ENCODE results near the gene TTC17. TPM values are rescaled to one million over a fixed set of nuclear protein-coding genes. Genes with fewer than 3 reads are reported as not detected.
"Not testable (repeated sequence)": the region's sequence is repeated elsewhere in the genome, so short reads cannot be mapped to it uniquely, and the experiment has no call there.

TTC17 gene
- polyA plus RNA-seq, 3 donors = 34.7 to 82.5 (median 40.8) TPM

DNA sequence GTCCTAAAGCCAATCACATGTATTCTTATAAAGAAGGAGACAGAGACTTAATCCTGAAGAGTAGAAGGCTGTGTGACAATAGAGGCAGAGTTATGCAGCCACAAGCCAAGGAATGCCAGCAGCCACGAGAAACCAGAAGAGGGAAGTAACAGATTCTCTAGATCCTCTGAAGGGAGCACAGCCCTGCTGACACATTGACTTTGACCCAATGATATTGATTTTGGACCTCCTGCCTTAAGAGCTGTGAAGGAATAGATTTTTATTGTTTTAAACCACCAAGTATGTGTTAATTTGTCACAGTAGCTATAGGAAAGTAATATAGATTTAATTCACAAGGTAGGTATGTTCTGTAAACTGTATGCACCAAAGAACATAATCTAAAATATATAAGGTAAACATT is 103.6 kb downstream of the TTC17 start:
- intact Hi-C loops (cut with micrococcal nuclease) = no loop called here

DNA sequence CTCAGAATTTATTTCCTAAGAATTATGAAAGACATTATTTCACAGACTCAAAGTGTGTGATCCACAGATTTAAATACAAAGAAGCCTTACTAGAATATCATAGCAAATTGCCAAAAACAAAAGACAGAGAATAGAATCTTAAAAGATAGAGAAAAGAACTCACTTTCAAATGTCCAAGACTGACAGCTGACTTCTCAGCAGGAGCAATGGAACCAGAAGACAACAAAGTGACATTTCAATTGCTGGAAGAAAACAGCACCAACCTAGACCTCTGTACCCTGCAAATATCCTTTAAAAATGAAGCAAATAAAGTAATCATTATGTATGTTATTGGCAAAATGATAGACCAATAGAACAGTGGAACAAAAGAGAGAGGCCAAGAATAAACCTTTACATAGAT is 109.2 kb downstream of the TTC17 start:
- Mint-ChIP-seq H3K4me3 (no peak overlapping the region), H3K27ac (no peak overlapping the region), H3K9me3 (peaks cover 16 to 47% (median 26%) of the 10 kb centered on the region in 7 donors), H3K27me3 (ENCODE audit: low read depth in 3 of 3) (no peaks in the 10 kb centered on the region), H3K4me1 (no peaks in the 10 kb centered on the region), H3K36me3 (peaks cover 49 to 55% of the 10 kb centered on the region in 2 donors)
- intact Hi-C loops (cut with micrococcal nuclease) = no loop called here
- H3K4me3 ChIP-seq (replicated peaks in 1 of 3; ENCODE audit: low read depth in 2 of 3, low read length in 3 of 3) = no peak overlapping the region
- TF ChIP-seq, protein P1, sequence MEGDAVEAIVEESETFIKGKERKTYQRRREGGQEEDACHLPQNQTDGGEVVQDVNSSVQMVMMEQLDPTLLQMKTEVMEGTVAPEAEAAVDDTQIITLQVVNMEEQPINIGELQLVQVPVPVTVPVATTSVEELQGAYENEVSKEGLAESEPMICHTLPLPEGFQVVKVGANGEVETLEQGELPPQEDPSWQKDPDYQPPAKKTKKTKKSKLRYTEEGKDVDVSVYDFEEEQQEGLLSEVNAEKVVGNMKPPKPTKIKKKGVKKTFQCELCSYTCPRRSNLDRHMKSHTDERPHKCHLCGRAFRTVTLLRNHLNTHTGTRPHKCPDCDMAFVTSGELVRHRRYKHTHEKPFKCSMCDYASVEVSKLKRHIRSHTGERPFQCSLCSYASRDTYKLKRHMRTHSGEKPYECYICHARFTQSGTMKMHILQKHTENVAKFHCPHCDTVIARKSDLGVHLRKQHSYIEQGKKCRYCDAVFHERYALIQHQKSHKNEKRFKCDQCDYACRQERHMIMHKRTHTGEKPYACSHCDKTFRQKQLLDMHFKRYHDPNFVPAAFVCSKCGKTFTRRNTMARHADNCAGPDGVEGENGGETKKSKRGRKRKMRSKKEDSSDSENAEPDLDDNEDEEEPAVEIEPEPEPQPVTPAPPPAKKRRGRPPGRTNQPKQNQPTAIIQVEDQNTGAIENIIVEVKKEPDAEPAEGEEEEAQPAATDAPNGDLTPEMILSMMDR (IDR thresholded peaks at IDR 0.05) = no peak
- H2AFZ ChIP-seq (ENCODE audit: insufficient read depth, low read depth, low read length, poor library complexity, severe bottlenecking) = no peak overlapping the region
- H3K36me3 ChIP-seq (replicated peaks in 1 of 2; ENCODE audit: control insufficient read depth in 1 of 2, insufficient read depth in 2 of 2, low read length in 2 of 2) = peaks cover 16 to 52% of the 10 kb centered on the region in 2 donors
- no peaks in the 10 kb centered on the region for H4K20me1 ChIP-seq (ENCODE audit: insufficient read depth, low read length)
- H3K4me1 ChIP-seq (ENCODE audit: control insufficient read depth in 1 of 2, insufficient read depth in 2 of 2, low read length in 2 of 2) = no peaks in the 10 kb centered on the region
- no peaks in the 10 kb centered on the region for H3K79me2 ChIP-seq (ENCODE audit: insufficient read depth, low read length)
- H3K9ac ChIP-seq (ENCODE audit: insufficient read depth, low read length, poor library complexity, severe bottlenecking) = no peak overlapping the region
- H3K9me3 ChIP-seq (replicated peaks in 1 of 2; ENCODE audit: control insufficient read depth in 1 of 2, insufficient read depth in 1 of 2, low read length in 2 of 2) = peaks cover 10 to 42% of the 10 kb centered on the region in 2 donors
- H3K4me2 ChIP-seq (replicated peaks; ENCODE audit: extremely low read depth, low read length, poor library complexity, severe bottlenecking) = no peak overlapping the region
- DNase-seq = no peak
- H3K27ac ChIP-seq (ENCODE audit: low read depth in 1 of 2, low read length in 2 of 2) = no peak overlapping the region
- H3K27me3 ChIP-seq (ENCODE audit: control insufficient read depth in 2 of 2, insufficient read depth in 2 of 2, low read length in 2 of 2) = no peaks in the 10 kb centered on the region

More for the DNA sequence above, 103.6 kb downstream of the TTC17 start:
- Histone ChIP-seq H3K9me3 (replicated peaks in 1 of 2; ENCODE audit: control insufficient read depth in 1 of 2, insufficient read depth in 1 of 2, low read length in 2 of 2) (peaks cover 8 to 30% of the 10 kb centered on the region in 2 donors), H3K27me3 (ENCODE audit: control insufficient read depth in 2 of 2, insufficient read depth in 2 of 2, low read length in 2 of 2) (no peaks in the 10 kb centered on the region), H3K4me3 (replicated peaks in 1 of 3; ENCODE audit: low read depth in 2 of 3, low read length in 3 of 3) (no peak overlapping the region), H2AFZ (ENCODE audit: insufficient read depth, low read depth, low read length, poor library complexity, severe bottlenecking) (no peak overlapping the region), H3K27ac (ENCODE audit: low read depth in 1 of 2, low read length in 2 of 2) (no peak overlapping the region), H3K36me3 (replicated peaks in 1 of 2; ENCODE audit: control insufficient read depth in 1 of 2, insufficient read depth in 2 of 2, low read length in 2 of 2) (peaks cover 58 to 97% of the 10 kb centered on the region in 2 donors), H4K20me1 (ENCODE audit: insufficient read depth, low read length) (no peaks in the 10 kb centered on the region), H3K4me2 (replicated peaks; ENCODE audit: extremely low read depth, low read length, poor library complexity, severe bottlenecking) (no peak overlapping the region), H3K9ac (ENCODE audit: insufficient read depth, low read length, poor library complexity, severe bottlenecking) (no peak overlapping the region), H3K4me1 (ENCODE audit: control insufficient read depth in 1 of 2, insufficient read depth in 2 of 2, low read length in 2 of 2) (no peaks in the 10 kb centered on the region), H3K79me2 (ENCODE audit: insufficient read depth, low read length) (no peaks in the 10 kb centered on the region)
- Mint-ChIP-seq H3K36me3 (peaks cover 83 to 96% of the 10 kb centered on the region in 2 donors), H3K27ac (no peak overlapping the region), H3K9me3 (peaks cover 8 to 37% (median 25%) of the 10 kb centered on the region in 7 donors), H3K4me1 (no peaks in the 10 kb centered on the region), H3K27me3 (ENCODE audit: low read depth in 3 of 3) (no peaks in the 10 kb centered on the region), H3K4me3 (no peak overlapping the region)
- 75% methylated on average over 1 of the region's 1 CpG for WGBS (ENCODE audit: insufficient coverage)
- DNase-seq = no peak
- TF ChIP-seq, protein P1 (IDR thresholded peaks at IDR 0.05) = no peak

GRCh38 chr11:43477491-43477890 is 118.8 kb downstream of the TTC17 start:
- H3K4me1 Mint-ChIP-seq; H3K4me3 Mint-ChIP-seq; H3K27ac ChIP-seq (ENCODE audit: low read depth in 1 of 2, low read length in 2 of 2); intact Hi-C loops (cut with micrococcal nuclease); H3K9ac ChIP-seq (ENCODE audit: insufficient read depth, low read length, poor library complexity, severe bottlenecking); H3K36me3 ChIP-seq (replicated peaks in 1 of 2; ENCODE audit: control insufficient read depth in 1 of 2, insufficient read depth in 2 of 2, low read length in 2 of 2); DNase-seq; H3K4me2 ChIP-seq (replicated peaks; ENCODE audit: extremely low read depth, low read length, poor library complexity, severe bottlenecking); H4K20me1 ChIP-seq (ENCODE audit: insufficient read depth, low read length); H3K4me3 ChIP-seq (replicated peaks in 1 of 3; ENCODE audit: low read depth in 2 of 3, low read length in 3 of 3); H3K79me2 ChIP-seq (ENCODE audit: insufficient read depth, low read length); H3K4me1 ChIP-seq (ENCODE audit: control insufficient read depth in 1 of 2, insufficient read depth in 2 of 2, low read length in 2 of 2); H2AFZ ChIP-seq (ENCODE audit: insufficient read depth, low read depth, low read length, poor library complexity, severe bottlenecking); H3K27me3 ChIP-seq (ENCODE audit: control insufficient read depth in 2 of 2, insufficient read depth in 2 of 2, low read length in 2 of 2); H3K27me3 Mint-ChIP-seq (ENCODE audit: low read depth in 3 of 3): not testable (repeated sequence)
- Mint-ChIP-seq H3K27ac (peak overlapping the region in 2 of 7 donors; percentile 23 to 64), H3K36me3 (peaks cover 7 to 18% of the 10 kb centered on the region in 2 donors), H3K9me3 (peaks cover 18 to 39% (median 21%) of the 10 kb centered on the region in 7 donors)
- peaks cover 6 to 20% of the 10 kb centered on the region in 2 donors for H3K9me3 ChIP-seq (replicated peaks in 1 of 2; ENCODE audit: control insufficient read depth in 1 of 2, insufficient read depth in 1 of 2, low read length in 2 of 2)
- WGBS (ENCODE audit: insufficient coverage) = no CpG with 5 or more reads among the region's 5 CpGs

All from CD14-positive monocyte (primary cell).